ENCODE data around the gene SMG7. TPM values are rescaled to one million over a fixed set of nuclear protein-coding genes. Genes with fewer than 3 reads are reported as not detected.
"Not testable (repeated sequence)": the region's sequence is repeated elsewhere in the genome, so short reads cannot be mapped to it uniquely, and the experiment has no call there.

SMG7 gene, protein sequence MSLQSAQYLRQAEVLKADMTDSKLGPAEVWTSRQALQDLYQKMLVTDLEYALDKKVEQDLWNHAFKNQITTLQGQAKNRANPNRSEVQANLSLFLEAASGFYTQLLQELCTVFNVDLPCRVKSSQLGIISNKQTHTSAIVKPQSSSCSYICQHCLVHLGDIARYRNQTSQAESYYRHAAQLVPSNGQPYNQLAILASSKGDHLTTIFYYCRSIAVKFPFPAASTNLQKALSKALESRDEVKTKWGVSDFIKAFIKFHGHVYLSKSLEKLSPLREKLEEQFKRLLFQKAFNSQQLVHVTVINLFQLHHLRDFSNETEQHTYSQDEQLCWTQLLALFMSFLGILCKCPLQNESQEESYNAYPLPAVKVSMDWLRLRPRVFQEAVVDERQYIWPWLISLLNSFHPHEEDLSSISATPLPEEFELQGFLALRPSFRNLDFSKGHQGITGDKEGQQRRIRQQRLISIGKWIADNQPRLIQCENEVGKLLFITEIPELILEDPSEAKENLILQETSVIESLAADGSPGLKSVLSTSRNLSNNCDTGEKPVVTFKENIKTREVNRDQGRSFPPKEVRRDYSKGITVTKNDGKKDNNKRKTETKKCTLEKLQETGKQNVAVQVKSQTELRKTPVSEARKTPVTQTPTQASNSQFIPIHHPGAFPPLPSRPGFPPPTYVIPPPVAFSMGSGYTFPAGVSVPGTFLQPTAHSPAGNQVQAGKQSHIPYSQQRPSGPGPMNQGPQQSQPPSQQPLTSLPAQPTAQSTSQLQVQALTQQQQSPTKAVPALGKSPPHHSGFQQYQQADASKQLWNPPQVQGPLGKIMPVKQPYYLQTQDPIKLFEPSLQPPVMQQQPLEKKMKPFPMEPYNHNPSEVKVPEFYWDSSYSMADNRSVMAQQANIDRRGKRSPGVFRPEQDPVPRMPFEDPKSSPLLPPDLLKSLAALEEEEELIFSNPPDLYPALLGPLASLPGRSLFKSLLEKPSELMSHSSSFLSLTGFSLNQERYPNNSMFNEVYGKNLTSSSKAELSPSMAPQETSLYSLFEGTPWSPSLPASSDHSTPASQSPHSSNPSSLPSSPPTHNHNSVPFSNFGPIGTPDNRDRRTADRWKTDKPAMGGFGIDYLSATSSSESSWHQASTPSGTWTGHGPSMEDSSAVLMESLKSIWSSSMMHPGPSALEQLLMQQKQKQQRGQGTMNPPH
- 15.8 and 21.1 TPM in 2 replicates for total RNA-seq (2014; rRNA removed; shearing (Covaris generic))
- 33.1 and 41.4 TPM in 2 replicates for polyA plus RNA-seq (2015; cell fraction: cytosol; rRNA removed)
- 48.2 and 61.3 TPM in 2 replicates for polyA plus RNA-seq (2015; cell fraction: nucleus; rRNA removed)

DNA sequence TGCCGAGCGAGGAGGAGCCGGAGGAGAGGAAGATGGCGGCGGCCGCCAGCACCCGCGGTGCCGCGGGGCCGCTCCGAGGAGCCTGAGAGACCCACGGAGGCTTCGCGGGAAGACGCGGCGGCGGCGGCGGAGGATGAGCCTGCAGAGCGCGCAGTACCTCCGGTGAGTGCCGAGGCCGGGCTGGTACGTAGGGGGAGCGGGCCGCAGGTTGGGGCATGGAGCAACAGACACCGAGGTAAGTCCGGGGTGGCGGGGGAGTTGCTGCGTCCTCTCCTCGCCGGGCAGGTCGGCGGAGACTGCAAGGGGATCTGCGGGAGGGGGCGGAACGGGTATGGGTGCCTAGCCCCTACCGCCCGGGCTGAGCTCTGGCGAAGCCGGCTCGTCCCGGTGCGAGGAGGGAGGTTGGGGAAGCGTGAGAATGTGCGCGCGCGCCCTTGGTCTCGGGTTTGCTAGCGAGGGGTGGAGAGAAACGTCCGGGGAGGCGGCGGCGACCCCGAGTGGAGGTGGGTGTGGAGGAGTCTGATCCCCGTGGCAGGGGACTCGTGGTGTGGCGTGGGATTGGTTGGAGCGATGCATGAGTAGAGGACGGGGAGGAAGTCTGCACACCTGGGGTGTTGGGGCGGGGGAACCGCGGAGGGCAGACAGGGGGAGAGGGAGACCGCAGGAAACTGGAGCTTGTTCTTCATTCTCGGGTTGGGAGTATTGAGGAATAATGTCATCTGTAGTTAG lies at the start of gene SMG7:
Gene SMG7 (plus strand): TSS at position 12 of the 729 bp plus-strand sequence. CDS start 122 bp downstream, at position 134.
- DNase-seq (ENCODE audit: low read depth, low spot score) = peak; percentile 22
- in situ Hi-C loops (cut with HindIII; ENCODE audit: low pct_unique_long_range_greater_than_20kb, low sequenced_read_pairs) = no loop called here

DNA sequence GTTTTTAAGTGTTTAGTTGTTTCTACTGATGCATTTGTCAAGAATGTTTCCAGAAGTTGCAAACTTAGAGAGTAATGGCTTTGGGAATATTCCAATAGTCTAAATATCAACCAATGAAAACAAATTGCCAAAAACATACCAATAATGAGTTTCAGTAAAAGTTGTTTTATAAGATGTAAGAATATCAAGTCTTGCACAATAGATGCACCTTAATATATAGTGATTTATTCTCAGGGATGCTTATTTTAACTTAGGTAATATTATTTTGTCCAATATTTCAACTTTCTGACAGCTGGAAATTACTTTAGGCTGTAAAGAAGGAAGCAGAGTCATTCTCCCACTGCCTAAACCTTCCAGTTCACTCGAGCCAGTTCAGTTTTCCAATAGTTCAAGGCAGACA lies 48.8 kb upstream of the SMG7 start:
- in situ Hi-C loops (cut with HindIII; ENCODE audit: low pct_unique_long_range_greater_than_20kb, low sequenced_read_pairs) = no loop called here
- DNase-seq (ENCODE audit: low read depth, low spot score) = no peak

DNA sequence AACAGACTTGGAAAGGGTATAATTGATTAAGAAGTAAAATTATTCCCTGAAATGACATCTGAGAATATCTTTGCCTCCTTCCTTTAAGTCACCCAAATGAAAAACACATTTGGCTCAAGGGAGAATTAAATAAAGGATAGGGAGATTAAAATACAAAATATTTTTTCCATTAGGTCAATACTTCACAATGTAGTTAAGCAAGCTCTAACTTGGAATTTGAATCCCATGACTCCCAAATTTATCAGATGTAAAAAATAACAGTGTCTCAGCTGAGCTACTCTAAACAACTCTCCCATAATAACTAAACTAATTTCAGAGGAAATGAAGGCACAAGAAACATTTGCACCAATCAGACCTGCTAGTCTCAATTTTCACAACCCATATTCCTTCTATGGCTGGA lies 47.6 kb upstream of the SMG7 start:
- DNase-seq (ENCODE audit: low read depth, low spot score) = no peak
- in situ Hi-C loops (cut with HindIII; ENCODE audit: low pct_unique_long_range_greater_than_20kb, low sequenced_read_pairs) = no loop called here

DNA sequence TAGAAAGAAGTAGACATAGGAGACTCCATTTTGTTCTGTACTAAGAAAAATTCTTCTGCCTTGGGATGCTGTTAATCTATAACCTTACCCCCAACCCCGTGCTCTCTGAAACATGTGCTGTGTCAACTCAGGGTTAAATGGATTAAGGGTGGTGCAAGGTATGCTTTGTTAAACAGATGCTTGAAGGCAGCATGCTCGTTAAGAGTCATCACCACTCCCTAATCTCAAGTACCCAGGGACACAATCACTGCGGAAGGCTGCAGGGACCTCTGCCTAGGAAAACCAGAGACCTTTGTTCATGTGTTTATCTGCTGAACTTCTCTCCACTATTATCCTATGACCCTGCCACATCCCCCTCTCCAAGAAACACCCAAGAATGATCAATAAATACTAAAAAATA lies 44.7 kb upstream of the SMG7 start:
- in situ Hi-C loops (cut with HindIII; ENCODE audit: low pct_unique_long_range_greater_than_20kb, low sequenced_read_pairs); DNase-seq (ENCODE audit: low read depth, low spot score): not testable (repeated sequence)

DNA sequence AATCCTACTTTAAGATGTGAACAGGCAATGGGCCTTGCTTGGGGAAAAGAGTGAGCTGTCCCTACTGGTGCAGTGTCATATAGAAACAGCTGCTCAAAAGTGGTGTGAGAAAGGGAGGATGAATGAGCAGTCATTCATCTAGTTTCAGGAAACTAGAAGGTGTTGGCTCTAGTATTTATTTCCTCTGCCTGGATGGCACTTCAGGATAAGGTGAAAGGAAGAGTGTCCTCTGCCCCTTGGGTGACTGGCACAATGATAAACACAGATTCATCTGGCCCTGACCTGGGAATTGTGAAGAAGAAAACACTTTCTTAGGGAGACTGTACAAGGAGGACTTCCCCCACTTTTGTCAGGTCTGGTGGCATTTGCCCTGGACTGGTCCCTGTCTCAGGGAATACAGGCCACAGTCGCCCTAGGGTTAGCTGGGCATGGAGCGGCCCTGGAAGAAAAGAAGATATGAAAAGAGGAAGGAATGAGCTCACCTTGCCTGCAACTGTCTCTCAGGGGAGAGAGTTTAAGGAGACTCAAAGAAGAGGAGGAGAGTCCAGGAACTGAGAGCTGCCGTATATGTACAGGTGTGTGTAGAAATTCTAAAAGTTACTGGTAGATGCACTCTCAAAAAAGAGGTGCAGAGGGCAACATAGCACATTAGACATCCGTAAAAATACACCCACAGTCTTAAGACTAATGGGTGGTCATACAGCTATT lies 40.3 kb upstream of the SMG7 start:
- in situ Hi-C loops (cut with HindIII; ENCODE audit: low pct_unique_long_range_greater_than_20kb, low sequenced_read_pairs) = no loop called here

DNA sequence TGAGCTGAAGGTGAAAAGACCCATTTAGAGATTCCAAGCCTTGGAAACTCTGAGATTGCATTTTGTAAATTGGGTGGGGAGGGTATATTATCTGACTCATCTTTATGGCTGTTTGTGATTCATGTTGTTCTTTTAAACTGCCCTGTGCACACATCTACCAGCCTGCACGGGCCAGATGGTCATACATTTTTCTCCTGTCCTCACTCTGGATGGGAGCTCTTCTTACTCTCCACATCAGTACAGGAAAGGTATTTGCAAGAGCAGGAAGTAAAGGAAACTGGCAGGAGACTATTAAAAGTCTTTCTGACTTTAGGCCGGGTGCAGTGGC lies 39.8 kb upstream of the SMG7 start:
- in situ Hi-C loops (cut with HindIII; ENCODE audit: low pct_unique_long_range_greater_than_20kb, low sequenced_read_pairs) = no loop called here
- DNase-seq (ENCODE audit: low read depth, low spot score) = no peak

More for the DNA sequence above, 40.3 kb upstream of the SMG7 start:
- DNase-seq (ENCODE audit: low read depth, low spot score) = no peak

DNA sequence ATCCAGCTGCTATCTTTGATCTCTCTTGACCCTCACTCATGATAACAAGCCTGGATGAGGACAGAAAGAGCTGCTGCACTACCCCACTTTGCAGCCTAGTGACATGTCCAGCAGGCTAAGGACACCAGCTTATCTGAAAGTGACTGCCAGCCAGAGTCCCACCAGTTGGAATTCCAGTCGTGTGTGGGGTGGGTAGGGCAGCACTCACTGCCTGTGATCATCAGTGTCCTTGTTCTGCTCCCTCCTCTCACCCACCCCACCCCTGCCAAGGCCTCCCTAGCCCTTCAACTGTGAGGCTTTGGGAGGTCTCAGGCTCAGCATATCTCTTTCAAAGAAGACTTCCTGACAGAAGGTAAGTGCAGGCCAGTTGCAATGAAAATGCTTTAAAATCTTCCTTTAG lies 38.6 kb upstream of the SMG7 start:
- DNase-seq (ENCODE audit: low read depth, low spot score) = no peak
- in situ Hi-C loops (cut with HindIII; ENCODE audit: low pct_unique_long_range_greater_than_20kb, low sequenced_read_pairs) = no loop called here

DNA sequence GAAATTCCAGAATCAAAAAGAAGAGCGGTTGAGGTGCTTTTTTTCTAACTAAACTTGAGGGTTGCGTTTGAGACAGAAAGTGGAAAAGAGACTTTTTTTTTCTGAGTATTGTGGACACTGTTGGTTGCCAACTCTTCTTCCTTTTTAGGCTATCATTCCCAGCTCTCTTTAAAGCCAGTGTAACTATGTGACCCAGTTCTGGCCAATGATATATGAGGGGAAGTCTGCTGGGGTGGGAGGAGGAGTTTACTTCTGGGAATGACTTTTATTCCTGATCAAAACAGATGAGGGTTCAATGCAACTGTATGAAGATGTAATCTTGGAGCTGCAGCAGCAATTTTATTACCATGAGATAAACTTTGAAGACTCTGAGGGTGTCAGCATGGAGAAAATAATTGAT lies 36.8 kb upstream of the SMG7 start:
- in situ Hi-C loops (cut with HindIII; ENCODE audit: low pct_unique_long_range_greater_than_20kb, low sequenced_read_pairs) = no loop called here
- DNase-seq (ENCODE audit: low read depth, low spot score) = no peak

DNA sequence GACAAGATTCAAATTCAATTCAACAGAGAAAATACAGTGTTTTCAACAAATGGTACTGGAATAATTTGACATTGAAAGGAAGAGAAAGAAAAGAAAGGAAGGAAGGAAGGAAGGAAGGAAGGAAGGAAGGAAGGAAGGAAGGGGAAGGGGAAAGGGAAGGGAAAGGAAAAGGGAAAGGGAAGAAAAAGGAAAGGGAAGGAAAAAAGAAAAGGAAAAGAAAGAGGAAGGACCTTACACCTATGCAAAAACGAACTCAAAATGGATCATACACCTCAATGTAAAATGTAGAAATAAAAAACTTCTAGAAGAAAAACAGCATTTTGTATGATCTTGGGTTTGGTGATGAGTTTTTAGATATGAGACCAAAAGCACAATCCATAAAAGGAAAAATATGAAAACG lies 34.2 kb upstream of the SMG7 start:
- in situ Hi-C loops (cut with HindIII; ENCODE audit: low pct_unique_long_range_greater_than_20kb, low sequenced_read_pairs) = no loop called here
- DNase-seq (ENCODE audit: low read depth, low spot score) = no peak

DNA sequence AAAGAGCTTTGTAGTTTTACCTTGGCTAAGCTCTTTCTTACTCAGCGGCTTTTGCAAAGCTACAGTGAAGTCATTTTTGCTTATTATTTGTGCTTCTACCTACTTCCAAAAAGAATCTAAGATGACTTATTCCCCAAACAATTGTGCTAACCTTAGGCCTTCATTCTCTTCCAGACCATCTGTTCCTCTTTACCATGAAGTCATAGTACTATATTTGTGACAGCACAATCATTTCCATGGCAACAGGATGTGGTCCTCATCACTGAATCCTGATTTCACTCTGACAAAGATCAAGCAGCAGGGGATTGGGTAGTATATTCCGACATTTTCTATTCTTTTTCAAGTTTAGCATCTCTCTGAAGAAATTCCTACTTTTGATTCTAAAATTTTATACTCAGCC lies 29.3 kb upstream of the SMG7 start:
- no peak for DNase-seq (ENCODE audit: low read depth, low spot score)
- in situ Hi-C loops (cut with HindIII; ENCODE audit: low pct_unique_long_range_greater_than_20kb, low sequenced_read_pairs) = no loop called here

DNA sequence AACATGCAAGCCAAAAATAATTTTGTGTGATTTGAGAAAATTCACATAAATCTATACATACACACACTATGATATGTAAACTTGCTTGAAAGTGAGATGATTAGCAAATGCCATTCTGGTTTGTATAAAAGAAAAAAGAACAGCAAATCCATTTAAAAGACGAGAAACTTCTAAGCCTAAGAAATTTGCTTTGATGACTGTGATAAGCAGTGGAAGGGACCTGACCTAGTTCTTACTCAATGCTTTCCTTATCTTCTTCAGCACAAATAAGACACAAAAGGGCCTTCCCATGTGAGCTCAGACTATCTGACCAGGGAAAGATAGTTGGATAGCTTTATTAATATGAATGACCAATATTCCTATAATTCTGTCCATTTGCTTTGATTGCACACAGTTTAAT lies 28.8 kb upstream of the SMG7 start:
- DNase-seq (ENCODE audit: low read depth, low spot score) = no peak
- in situ Hi-C loops (cut with HindIII; ENCODE audit: low pct_unique_long_range_greater_than_20kb, low sequenced_read_pairs) = no loop called here

DNA sequence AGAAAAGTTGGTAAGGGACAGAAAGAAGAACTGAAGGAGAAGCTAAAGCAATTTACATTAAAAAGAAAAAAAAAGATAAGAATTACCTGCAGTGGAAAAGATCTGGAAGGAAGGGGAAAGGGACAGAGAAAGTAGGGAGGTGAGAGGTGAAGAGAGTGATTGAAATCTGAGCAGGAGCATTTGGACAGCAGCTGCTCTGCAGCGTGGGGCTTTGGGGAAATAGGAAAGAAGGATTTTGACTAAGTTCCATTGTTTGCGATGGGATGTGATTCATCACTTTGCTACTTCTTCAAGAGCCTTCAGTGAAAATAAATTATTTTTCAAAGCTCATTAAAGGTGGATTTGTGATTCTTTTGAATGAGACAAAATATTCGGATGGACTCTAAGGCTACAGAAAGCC lies 28.1 kb upstream of the SMG7 start:
- in situ Hi-C loops (cut with HindIII; ENCODE audit: low pct_unique_long_range_greater_than_20kb, low sequenced_read_pairs) = no loop called here
- no peak for DNase-seq (ENCODE audit: low read depth, low spot score)

DNA sequence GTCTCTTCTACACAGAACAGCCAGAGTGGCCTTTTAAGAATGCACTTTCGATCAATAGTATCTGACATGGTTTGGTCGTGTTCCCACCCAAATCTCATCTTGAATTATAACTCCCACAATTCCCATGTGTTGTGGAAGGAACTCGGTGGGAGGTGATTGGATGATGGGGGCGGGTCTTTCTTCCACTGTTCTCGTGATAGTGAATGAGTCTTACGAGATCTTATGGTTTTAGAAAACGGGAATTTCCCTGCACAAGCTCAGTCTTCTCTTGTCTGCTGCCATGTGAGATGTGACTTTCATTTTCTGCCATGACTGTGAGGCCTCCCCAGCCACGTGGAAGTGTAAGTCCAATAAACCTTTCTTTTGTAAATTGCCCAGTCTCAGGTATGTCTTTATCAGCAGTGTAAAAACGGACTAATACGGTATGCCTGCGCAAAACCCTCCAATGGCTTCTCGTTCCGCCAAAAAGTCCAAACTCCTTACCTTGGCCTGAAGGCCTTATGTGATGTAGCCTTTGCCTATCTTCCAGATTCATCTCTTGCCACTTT lies 23.0 kb upstream of the SMG7 start:
- in situ Hi-C loops (cut with HindIII; ENCODE audit: low pct_unique_long_range_greater_than_20kb, low sequenced_read_pairs) = no loop called here
- DNase-seq (ENCODE audit: low read depth, low spot score) = no peak

DNA sequence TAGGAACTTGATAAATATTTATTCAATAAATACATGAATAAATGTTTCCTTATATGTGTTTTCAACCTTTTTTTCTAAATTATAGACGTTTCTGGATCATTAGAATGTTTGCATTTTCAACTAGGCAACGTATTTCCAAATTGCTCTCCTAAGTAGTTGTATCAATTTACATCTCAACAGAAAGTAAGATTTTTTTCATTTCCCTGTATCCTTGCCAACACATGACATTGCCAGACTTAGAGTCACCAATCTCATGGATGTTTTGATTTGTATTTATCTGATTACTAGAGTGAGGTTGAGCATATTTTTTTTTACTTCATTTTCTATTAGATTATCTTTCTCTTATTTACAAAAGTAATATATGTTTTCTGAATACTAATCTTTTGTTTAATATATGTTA lies 22.2 kb upstream of the SMG7 start:
- DNase-seq (ENCODE audit: low read depth, low spot score) = no peak
- in situ Hi-C loops (cut with HindIII; ENCODE audit: low pct_unique_long_range_greater_than_20kb, low sequenced_read_pairs) = no loop called here

DNA sequence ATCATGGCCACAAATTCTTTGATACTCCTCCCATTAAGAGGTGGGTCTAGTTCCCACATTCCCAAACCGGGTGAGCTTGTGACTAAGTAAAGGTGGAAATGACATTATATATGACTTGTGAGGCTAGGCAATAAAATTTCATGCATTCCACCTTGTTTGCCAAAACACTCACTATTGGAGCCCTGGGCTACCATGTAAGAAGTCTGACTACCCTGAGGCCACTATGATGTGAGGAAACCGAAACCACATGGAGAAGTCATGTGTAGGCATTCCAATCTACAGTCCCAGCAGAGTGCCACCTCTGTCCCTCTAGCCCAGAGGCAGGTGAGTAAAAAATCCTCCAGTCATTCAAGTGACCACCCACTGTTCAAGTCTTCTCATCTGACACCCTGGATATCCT lies 17.9 kb upstream of the SMG7 start:
- DNase-seq (ENCODE audit: low read depth, low spot score) = peak; percentile 11
- in situ Hi-C loops (cut with HindIII; ENCODE audit: low pct_unique_long_range_greater_than_20kb, low sequenced_read_pairs) = no loop called here

DNA sequence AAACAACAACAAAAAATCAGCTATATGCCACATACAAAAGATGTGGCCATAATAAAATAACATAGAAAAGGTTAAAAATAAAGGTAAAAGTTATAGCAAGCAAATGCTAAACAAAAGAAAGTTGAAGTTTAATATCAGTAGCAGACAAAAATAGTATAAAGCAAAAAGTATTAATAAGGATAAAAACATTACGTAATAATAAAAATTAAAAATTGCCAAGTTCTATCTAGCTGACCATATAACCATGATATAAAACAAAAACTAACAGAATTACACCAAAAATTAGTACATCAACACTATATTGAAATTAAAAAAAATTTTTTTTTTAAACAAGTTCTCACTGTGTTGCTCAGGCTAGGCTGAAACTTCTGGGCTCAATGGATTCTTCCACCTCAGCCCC lies 15.5 kb upstream of the SMG7 start:
- in situ Hi-C loops (cut with HindIII; ENCODE audit: low pct_unique_long_range_greater_than_20kb, low sequenced_read_pairs) = no loop called here
- DNase-seq (ENCODE audit: low read depth, low spot score) = no peak

DNA sequence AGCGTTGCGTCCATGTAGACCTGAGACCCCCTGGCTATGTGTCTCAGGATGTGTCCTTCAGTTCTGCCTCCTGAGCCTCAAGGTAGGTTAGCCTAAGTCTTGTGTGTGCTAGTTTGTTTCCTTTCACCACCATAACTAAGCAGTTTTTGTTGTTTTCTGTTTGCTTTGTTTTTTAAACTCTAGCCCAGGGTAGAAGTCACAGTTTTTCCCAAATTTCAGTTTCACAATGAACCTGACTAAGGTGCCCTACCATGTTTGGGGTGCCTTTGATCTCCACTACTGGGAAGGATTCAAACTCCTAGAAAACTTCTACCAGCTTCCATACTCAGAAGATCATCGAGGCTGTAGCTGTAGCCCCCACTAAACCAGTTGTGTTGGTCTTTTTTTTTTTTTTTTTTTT lies 14.8 kb upstream of the SMG7 start:
- in situ Hi-C loops (cut with HindIII; ENCODE audit: low pct_unique_long_range_greater_than_20kb, low sequenced_read_pairs) = no loop called here
- no peak for DNase-seq (ENCODE audit: low read depth, low spot score)
